ENCODE measurements around the gene SSH3. TPM values are rescaled to one million over a fixed set of nuclear protein-coding genes. Genes with fewer than 3 reads are reported as not detected.

The SSH3 gene
- total and polyA plus RNA-seq, 4 donors = 4.8 to 10.4 (median 8.1) TPM

DNA sequence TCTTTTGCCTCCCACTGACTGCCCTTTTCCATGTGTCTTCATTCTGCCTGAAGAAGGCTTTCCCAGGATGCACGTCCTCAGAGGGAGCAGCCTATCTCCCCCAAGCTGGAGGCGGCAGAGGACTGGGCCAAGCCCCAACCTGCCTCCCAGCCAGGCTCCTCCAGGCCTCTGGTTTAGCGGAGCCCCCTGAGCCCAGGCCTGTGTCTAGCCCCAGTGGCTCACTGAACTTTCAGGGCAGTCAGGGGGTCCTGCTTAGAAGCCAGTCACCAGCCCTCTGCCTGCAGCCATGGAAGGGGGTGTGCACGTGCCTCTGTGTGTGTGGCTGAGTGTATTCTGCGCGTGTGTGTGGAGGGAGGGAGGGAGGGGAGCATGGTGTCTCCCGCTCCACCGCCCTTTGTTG, 47.5 kb upstream of the SSH3 start:
- TF ChIP-seq, protein P1, sequence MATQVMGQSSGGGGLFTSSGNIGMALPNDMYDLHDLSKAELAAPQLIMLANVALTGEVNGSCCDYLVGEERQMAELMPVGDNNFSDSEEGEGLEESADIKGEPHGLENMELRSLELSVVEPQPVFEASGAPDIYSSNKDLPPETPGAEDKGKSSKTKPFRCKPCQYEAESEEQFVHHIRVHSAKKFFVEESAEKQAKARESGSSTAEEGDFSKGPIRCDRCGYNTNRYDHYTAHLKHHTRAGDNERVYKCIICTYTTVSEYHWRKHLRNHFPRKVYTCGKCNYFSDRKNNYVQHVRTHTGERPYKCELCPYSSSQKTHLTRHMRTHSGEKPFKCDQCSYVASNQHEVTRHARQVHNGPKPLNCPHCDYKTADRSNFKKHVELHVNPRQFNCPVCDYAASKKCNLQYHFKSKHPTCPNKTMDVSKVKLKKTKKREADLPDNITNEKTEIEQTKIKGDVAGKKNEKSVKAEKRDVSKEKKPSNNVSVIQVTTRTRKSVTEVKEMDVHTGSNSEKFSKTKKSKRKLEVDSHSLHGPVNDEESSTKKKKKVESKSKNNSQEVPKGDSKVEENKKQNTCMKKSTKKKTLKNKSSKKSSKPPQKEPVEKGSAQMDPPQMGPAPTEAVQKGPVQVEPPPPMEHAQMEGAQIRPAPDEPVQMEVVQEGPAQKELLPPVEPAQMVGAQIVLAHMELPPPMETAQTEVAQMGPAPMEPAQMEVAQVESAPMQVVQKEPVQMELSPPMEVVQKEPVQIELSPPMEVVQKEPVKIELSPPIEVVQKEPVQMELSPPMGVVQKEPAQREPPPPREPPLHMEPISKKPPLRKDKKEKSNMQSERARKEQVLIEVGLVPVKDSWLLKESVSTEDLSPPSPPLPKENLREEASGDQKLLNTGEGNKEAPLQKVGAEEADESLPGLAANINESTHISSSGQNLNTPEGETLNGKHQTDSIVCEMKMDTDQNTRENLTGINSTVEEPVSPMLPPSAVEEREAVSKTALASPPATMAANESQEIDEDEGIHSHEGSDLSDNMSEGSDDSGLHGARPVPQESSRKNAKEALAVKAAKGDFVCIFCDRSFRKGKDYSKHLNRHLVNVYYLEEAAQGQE (IDR thresholded peaks at IDR 0.05) = no peak
- TF ChIP-seq NR2F2 (IDR thresholded peaks at IDR 0.05) = no peak
- TF ChIP-seq RAD21 (IDR thresholded peaks at IDR 0.05) = no peak
- TF ChIP-seq HNF4A (conservative IDR thresholded peaks at IDR 0.05) = no peak
- TF ChIP-seq, protein P2, sequence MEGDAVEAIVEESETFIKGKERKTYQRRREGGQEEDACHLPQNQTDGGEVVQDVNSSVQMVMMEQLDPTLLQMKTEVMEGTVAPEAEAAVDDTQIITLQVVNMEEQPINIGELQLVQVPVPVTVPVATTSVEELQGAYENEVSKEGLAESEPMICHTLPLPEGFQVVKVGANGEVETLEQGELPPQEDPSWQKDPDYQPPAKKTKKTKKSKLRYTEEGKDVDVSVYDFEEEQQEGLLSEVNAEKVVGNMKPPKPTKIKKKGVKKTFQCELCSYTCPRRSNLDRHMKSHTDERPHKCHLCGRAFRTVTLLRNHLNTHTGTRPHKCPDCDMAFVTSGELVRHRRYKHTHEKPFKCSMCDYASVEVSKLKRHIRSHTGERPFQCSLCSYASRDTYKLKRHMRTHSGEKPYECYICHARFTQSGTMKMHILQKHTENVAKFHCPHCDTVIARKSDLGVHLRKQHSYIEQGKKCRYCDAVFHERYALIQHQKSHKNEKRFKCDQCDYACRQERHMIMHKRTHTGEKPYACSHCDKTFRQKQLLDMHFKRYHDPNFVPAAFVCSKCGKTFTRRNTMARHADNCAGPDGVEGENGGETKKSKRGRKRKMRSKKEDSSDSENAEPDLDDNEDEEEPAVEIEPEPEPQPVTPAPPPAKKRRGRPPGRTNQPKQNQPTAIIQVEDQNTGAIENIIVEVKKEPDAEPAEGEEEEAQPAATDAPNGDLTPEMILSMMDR (IDR thresholded peaks at IDR 0.05; ENCODE audit: low read depth, low read length, missing input control) = no peak
- TF ChIP-seq JUND (IDR thresholded peaks at IDR 0.05) = no peak
- no peak for TF ChIP-seq FOXA2 (IDR thresholded peaks at IDR 0.05)
- no peak for TF ChIP-seq GABPA (IDR thresholded peaks at IDR 0.05 in 1 of 2, conservative IDR thresholded peaks at IDR 0.05 in 1 of 2)
- no peak for TF ChIP-seq RXRA (IDR thresholded peaks at IDR 0.05)
- TF ChIP-seq EGR1 (IDR thresholded peaks at IDR 0.05; ENCODE audit: low read depth in 2 of 2) = no peak
- TF ChIP-seq TAF1 (conservative IDR thresholded peaks at IDR 0.05) = no peak
- no peak for TF ChIP-seq FOXA1 (IDR thresholded peaks at IDR 0.05)
- TF ChIP-seq HNF4G (IDR thresholded peaks at IDR 0.05) = no peak
- TF ChIP-seq, protein P3, sequence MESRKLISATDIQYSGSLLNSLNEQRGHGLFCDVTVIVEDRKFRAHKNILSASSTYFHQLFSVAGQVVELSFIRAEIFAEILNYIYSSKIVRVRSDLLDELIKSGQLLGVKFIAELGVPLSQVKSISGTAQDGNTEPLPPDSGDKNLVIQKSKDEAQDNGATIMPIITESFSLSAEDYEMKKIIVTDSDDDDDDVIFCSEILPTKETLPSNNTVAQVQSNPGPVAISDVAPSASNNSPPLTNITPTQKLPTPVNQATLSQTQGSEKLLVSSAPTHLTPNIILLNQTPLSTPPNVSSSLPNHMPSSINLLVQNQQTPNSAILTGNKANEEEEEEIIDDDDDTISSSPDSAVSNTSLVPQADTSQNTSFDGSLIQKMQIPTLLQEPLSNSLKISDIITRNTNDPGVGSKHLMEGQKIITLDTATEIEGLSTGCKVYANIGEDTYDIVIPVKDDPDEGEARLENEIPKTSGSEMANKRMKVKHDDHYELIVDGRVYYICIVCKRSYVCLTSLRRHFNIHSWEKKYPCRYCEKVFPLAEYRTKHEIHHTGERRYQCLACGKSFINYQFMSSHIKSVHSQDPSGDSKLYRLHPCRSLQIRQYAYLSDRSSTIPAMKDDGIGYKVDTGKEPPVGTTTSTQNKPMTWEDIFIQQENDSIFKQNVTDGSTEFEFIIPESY (IDR thresholded peaks at IDR 0.05) = no peak
- no peak for TF ChIP-seq YY1 (IDR thresholded peaks at IDR 0.05)
- TF ChIP-seq, protein P4, sequence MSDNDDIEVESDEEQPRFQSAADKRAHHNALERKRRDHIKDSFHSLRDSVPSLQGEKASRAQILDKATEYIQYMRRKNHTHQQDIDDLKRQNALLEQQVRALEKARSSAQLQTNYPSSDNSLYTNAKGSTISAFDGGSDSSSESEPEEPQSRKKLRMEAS (IDR thresholded peaks at IDR 0.05) = no peak
- TF ChIP-seq, protein P5, sequence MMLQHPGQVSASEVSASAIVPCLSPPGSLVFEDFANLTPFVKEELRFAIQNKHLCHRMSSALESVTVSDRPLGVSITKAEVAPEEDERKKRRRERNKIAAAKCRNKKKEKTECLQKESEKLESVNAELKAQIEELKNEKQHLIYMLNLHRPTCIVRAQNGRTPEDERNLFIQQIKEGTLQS (IDR thresholded peaks at IDR 0.05) = no peak
- Histone ChIP-seq H3K4me3 (ENCODE audit: low read depth in 1 of 3, low read length in 3 of 3) (no peak overlapping the region), H3K9ac (ENCODE audit: low read depth in 1 of 2, low read length in 2 of 2) (no peak overlapping the region), H3K36me3 (ENCODE audit: control insufficient read depth in 4 of 4, insufficient read depth in 3 of 4, low read depth in 1 of 4, low read length in 3 of 4) (peaks cover 16 to 50% (median 45%) of the 10 kb centered on the region in 4 donors), H3K27ac (ENCODE audit: low read depth in 1 of 2, low read length in 2 of 2) (no peak overlapping the region), H3K27me3 (ENCODE audit: control insufficient read depth in 4 of 4, insufficient read depth in 4 of 4, low read length in 3 of 4) (no peaks in the 10 kb centered on the region), H3K9me3 (ENCODE audit: control insufficient read depth in 4 of 4, low read length in 3 of 4) (no peaks in the 10 kb centered on the region), H3K4me1 (ENCODE audit: control insufficient read depth in 4 of 4, insufficient read depth in 4 of 4, low read length in 3 of 4) (peaks cover 6 to 54% (median 37%) of the 10 kb centered on the region in 4 donors)
- 90% methylated on average over 8 of the region's 8 CpGs for WGBS
- no peak for DNase-seq (ENCODE audit: low spot score)

All from liver (tissue), 9 donors.